Type B pancreatic cell (in vitro differentiated cells): Measurements from ENCODE around the gene MICALL1. TPM values are rescaled to one million over a fixed set of nuclear protein-coding genes. Genes with fewer than 3 reads are reported as not detected.

Experiments used
- DNase-seq: peaks from one replicate; pipeline ENCODE4 v3.0.0; 2021; ENCODE audit warnings: mixed read lengths; ENCODE audit not compliant: unreplicated experiment; ENCODE audit errors: extremely low spot score
- H3K27ac Mint-ChIP-seq: 2 replicates; pipeline ENCODE4 v1.8.0; 2021; ENCODE audit warnings: mild to moderate bottlenecking, mixed read lengths
- H3K27me3 Mint-ChIP-seq: 2 replicates; pipeline ENCODE4 v1.8.0; 2021; ENCODE audit warnings: mixed read lengths
- H3K36me3 Mint-ChIP-seq: 2 replicates; pipeline ENCODE4 v1.8.0; 2021; ENCODE audit warnings: mixed read lengths
- H3K4me1 Mint-ChIP-seq: one replicate; pipeline ENCODE4 v1.8.0; 2021; ENCODE audit warnings: mixed read lengths; ENCODE audit not compliant: unreplicated experiment
- H3K4me3 Mint-ChIP-seq: 2 replicates; pipeline ENCODE4 v1.8.0; 2021; ENCODE audit warnings: mild to moderate bottlenecking, mixed read lengths
- H3K9me3 Mint-ChIP-seq: 2 replicates; pipeline ENCODE4 v1.8.0; 2021; ENCODE audit warnings: mixed read lengths
- total RNA-seq: library from RNA; stranded (reverse); gene quantifications from 2 replicates; pipeline ENCODE4 v1.2.1, GENCODE V29; 2021; ENCODE audit warnings: low replicate concordance
- TF ChIP-seq, protein P1 (sequence below): fragments of 200-600 bp; sonication (generic); conservative IDR thresholded peaks from 2 replicates; pipeline ENCODE4 v1.5.0; 2021; ENCODE audit warnings: antibody characterized with exemption, mild to moderate bottlenecking

The MICALL1 gene
- total RNA-seq, 1 donor from 2014 or later, result 56.5 TPM

DNA sequence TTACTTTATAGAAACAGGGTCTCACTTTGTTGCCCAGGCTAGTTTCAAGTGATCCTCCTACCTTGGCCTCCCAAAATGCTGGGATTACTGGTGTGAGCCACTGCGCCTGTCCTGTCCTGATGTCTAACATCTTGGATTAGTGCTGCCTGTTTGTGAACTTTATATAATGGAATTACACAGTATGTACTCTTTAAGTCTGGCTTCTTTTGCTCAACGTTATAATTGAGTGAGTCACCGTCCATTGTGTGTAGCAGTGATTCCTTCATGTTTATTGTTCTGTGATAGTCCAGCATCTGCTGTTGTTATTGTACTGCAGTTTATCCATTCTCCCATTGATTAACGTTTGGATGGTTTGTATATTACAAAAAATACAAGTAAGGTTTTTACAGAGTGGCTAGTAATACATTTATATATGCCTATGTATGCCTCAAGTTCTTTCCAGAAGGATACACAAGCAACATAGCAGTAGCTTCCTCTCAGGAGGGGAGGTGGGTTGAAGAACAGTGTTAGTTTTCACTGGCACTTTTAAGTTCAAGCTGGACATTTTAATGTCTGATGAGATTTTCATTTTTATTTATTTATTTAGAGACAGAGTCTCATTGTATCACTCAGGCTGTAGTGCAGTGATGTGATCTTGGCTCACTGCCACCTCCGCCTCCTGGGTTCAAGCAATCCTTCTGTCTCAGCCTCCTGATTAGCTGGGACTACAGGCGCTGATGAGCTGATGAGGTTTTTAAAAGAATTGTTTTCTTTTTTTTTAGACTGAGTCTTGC, 25.2 kb upstream of the MICALL1 start:
- Mint-ChIP-seq H3K36me3 (peaks cover 29% of the 10 kb centered on the region), H3K4me1 (peaks cover 12% of the 10 kb centered on the region), H3K9me3 (no peaks in the 10 kb centered on the region), H3K27ac (no peak overlapping the region), H3K4me3 (no peak overlapping the region), H3K27me3 (no peaks in the 10 kb centered on the region)
- DNase-seq, result no peak
- TF ChIP-seq, protein P1, sequence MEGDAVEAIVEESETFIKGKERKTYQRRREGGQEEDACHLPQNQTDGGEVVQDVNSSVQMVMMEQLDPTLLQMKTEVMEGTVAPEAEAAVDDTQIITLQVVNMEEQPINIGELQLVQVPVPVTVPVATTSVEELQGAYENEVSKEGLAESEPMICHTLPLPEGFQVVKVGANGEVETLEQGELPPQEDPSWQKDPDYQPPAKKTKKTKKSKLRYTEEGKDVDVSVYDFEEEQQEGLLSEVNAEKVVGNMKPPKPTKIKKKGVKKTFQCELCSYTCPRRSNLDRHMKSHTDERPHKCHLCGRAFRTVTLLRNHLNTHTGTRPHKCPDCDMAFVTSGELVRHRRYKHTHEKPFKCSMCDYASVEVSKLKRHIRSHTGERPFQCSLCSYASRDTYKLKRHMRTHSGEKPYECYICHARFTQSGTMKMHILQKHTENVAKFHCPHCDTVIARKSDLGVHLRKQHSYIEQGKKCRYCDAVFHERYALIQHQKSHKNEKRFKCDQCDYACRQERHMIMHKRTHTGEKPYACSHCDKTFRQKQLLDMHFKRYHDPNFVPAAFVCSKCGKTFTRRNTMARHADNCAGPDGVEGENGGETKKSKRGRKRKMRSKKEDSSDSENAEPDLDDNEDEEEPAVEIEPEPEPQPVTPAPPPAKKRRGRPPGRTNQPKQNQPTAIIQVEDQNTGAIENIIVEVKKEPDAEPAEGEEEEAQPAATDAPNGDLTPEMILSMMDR, result no peak

- Mint-ChIP-seq H3K4me3 (no peak overlapping the region), H3K9me3 (no peaks in the 10 kb centered on the region), H3K36me3 (peaks cover 34% of the 10 kb centered on the region), H3K27ac (peak overlapping the region; percentile 47), H3K4me1 (peaks cover 23% of the 10 kb centered on the region), H3K27me3 (no peaks in the 10 kb centered on the region)
- no peak for DNase-seq
- TF ChIP-seq, protein P1, result no peak
Observed at GRCh38 chr22:37884420-37884819, 21.7 kb upstream of the MICALL1 start.

- no peaks in the 10 kb centered on the region for H3K9me3 Mint-ChIP-seq
- H3K27ac Mint-ChIP-seq, result peak overlapping the region; percentile 91
- no peak for DNase-seq
- peak overlapping the region; percentile 21 for H3K4me3 Mint-ChIP-seq
- H3K4me1 Mint-ChIP-seq, result peaks cover 21% of the 10 kb centered on the region
- TF ChIP-seq, protein P1, result peak; percentile 65
- H3K27me3 Mint-ChIP-seq, result no peaks in the 10 kb centered on the region
- peaks cover 34% of the 10 kb centered on the region for H3K36me3 Mint-ChIP-seq
Observed at GRCh38 chr22:37887584-37888378, 18.3 kb upstream of the MICALL1 start.

DNA sequence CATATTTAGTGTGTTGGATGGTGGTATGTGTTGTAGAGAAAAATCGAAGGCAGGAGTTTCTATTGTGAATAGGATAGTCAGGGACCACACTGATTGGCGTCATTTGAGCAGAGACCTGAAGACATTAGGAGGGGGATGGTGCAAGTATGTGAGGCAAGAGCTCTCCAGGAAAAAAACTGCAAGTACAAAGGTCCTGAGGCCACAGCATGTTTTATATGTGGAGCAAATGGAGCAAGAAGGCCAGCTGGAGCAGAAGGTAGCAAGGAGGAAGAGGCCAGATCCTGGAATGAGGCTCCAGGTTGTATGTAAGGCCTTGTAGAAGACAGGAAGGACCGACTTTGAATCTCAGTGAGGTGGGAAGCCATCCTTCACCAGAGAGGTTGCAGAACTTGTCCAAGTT, 14.2 kb upstream of the MICALL1 start:
- Mint-ChIP-seq H3K4me1 (peaks cover 44% of the 10 kb centered on the region), H3K27ac (peak overlapping the region; percentile 48)

GRCh38 chr22:37892566-37893335, 13.3 kb upstream of the MICALL1 start:
- H3K4me3 Mint-ChIP-seq, result no peak overlapping the region

More for the DNA sequence above, 14.2 kb upstream of the MICALL1 start:
- TF ChIP-seq, protein P1, result no peak
- DNase-seq, result no peak
- Mint-ChIP-seq H3K9me3 (no peaks in the 10 kb centered on the region), H3K4me3 (no peak overlapping the region), H3K27me3 (no peaks in the 10 kb centered on the region), H3K36me3 (peaks cover 22% of the 10 kb centered on the region)

More at GRCh38 chr22:37892566-37893335, 13.3 kb upstream of the MICALL1 start:
- Mint-ChIP-seq H3K4me1 (peaks cover 42% of the 10 kb centered on the region), H3K27me3 (no peaks in the 10 kb centered on the region), H3K27ac (peak overlapping the region; percentile 94), H3K36me3 (peaks cover 18% of the 10 kb centered on the region), H3K9me3 (no peaks in the 10 kb centered on the region)
- TF ChIP-seq, protein P1, result no peak
- no peak for DNase-seq
